Stimulated activated CD8-positive, alpha-beta memory T cell treated with anti-CD3 and anti-CD28 coated beads, Interleukin-15, amount 100 ng/mL, for 1 hour (primary cell): ENCODE measurements around the gene CD151.

ENCODE experiments used
- DNase-seq: peaks from one replicate; pipeline ENCODE4 v3.0.0-alpha.2; 2020; ENCODE audit warnings: low read depth

Gene CD151

DNA sequence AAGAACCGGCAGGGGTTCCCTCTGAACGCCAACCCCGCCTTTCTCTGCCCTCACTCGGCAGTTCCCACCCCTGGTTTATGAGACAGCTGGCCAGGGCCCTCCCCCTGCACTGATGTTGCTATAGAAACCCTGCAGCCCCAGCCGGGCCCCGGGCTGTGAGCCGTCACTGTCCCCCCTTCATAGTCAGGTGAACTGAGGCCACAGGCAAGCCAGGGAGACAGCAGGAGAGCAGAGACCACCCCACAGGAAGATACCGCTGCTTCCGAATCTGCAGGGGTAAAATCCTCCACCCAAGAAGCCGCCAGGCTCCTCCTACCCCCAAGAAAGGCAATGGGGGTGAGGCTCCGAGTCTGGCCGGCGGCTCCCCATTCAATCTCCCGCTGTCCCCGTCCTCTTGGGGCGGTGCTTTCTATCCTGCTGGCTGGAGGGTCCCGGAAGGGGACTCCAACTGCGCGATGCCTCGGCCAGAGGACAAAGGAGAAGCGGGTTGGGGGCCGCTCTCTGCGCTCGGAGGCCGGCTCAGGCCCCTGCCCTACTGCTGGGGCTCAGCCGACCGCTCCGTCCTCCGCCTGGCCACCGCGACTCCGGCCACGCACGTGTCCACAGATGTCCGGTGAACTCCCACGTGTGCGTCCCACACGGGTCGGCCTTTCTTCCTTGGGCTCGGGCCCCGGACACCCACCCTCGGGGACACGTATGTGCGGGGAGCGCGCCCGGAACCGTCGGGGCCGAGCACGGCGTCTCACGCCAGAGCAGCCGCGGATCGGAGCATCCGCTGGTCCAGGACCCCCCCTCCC, 35.3 kb upstream of the CD151 start:
- DNase-seq, result peak; percentile 42

DNA sequence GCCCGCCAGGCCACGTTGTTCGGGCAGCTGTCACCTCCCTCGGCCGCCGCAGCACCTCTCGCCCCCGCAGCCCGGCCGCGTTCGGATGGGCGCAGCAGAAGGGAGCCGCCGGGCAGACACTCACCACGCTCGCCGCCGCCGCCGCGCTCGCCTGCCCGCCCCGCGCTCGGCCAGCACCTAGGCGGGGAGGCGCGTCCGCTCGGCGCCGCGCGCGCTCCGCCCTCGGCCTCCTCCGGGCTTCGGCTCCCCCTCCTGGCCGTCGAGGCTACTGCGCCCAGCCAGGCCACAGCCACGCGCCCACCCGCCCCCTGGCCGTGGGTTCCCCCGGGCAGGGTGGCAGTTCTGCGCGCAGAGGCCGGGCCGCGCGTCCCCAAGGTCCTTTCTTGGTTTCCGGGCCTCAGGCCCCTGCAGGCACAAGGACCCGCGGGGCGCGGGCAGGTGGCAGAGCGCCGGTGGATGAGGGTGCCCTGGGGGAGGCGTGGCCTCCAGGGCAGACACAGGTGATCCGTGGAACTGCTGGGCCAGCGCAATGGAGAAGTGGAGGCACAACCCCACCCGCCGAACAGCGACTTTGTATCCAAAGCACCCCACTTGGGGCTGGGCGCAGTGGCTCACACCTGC, 34.5 kb upstream of the CD151 start, which contains the start of gene SLC25A22:
TSS of gene SLC25A22 (minus strand) at position 189 of the 621 bp plus-strand sequence. CDS start 3,275 bp downstream, outside the sequence.
- peak; percentile 64 for DNase-seq

DNA sequence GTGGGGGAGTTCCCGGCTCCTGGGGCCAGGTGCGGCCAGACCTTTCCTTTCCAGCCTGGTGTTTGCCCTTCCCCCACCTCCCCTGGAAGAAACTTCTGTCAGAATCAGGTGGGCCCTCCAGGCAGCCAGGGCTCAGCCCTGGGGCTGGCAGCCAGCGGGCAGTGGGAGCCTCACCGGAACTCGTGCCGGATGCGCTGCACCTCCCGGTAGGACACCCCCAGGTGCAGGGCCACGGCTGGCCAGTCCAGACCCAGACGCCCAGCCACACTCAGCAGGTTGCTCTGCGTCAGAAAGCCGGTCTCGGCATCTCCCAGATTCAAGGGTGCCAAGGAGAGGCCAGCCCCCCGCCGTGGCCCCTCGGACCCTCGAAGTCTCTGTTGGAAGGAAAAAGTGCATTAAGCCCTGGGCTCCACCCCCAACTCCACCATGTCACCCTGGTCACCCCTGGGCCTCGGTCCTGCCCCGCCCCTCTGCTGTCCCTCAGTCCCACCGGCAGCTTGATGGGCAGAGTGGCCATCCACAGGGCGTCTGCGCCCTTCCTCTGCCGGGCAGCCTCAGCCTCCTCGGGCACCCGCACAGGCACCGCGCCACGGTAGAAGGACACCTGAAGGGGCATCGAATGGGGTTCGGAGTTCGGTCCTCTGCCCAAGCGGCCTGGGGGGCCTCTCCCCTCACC, 33.0 kb upstream of the CD151 start:
- no peak for DNase-seq

DNA sequence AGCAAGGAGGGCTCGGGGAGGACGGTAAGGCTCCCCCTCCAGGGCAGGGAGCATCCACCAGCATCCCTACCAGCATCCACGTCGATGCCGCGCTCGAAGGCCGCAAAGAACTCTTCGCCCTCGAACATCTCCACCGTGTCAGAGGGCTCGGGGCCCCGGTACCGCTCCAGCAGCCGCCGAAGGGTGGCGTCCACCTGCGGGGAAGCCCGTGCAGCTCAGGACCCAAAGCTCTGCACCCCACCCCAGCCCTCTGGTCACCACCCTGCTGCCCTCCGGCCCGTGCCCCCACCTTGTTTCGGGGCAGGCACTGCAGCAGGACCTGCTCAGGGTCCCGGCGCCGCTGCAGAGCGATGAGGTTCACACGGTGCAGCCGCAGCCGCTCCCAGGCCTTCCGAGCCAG, 32.3 kb upstream of the CD151 start:
- no peak for DNase-seq

DNA sequence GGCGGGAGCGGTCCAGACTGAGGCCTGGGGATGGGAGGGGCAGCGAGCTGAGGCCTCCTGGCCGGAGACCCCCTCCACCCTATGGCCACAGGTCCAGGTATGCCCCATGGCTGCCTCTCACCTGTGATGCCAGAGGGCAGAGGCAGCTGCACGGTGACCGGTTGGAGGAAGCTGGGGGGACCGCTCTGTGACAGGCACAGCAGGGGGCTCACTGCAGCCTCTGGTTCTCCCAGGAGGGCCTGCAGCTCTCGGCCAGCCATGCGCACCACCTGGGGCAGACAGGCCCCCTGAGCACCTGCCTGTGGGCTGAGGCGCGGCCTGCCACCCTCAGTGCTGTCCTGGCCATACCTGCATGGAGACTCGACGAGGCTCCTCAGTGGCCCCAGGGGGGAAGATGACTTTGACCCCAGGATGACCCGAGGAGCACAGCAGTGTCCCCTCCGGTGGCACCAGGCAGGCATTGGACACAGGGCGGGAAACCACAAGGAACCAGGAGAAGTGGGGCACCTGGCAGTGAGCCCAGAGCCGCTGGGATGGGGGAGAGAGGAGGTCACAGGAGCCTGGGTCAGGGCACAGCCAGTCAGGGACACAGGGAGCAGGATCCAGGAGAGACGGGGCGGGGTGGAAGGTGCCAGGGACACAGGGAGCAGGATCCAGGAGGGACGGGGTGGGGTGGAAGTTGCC, 31.5 kb upstream of the CD151 start:
- DNase-seq, result no peak

DNA sequence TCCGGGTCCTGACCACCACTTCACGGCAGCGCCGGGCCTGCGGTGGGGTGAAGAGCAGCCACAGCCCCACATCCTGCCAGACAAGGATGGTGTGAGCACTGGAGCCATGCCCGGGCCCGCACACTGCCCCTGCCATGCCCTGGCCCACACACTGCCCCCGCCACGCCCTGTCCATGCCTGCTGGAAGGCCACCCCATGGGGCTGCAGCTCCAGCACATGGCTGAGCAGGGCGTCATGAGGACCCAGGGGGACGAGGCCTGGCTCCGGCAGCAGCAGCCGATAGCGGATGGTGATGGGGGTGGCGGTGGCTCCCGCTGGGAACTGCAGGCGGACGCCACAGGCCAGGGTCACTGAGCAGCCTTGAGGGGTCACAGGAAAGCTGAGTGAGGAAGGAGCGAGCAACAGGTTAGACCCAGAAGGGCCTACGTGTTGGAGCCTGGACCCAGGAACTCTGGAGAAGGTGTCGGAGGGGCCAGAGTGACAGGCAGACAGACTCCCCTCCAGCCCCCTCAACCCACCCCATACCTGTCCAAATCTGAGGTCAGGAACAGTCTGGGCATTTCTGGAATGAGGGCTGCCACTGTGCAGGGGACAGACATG, 30.6 kb upstream of the CD151 start:
- DNase-seq, result no peak

DNA sequence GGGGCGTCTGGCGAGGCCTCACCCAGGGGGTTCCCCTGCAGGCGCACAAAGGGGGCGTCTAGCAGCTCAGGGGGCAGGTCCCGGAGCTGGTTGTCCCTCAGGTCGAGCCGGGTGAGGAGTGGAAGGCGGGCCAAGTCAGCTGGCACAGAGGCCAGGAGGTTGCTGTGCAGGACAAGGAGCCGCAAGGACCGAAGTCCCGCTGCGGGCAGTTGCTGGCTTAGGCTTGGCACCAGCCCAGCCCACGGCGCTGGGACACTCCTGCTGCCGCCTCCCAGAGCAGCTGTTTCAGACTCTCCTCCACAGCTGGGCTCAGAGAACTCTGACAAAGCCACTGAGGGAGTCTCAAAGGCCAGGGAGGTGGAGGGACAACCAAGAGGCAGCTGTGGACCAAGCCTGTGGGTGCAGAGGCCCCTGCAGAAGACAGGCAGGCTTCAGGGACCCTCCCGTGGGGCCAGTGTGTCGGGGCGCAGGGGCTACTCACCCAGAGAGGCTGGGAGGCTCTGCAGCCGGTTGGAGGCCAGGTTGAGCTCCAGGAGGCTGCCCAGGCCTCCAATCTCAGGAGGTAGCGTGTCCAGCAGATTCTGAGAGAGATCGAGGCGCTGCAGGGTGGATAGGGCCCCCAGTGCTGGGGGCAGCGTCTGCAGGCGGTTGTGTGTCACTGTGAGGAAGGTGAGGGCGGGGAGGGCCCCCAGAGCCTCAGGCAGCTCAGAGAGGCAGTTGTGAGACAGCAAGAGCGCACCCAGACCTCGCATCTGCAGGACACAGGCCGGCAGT, 29.9 kb upstream of the CD151 start:
- DNase-seq, result no peak

DNA sequence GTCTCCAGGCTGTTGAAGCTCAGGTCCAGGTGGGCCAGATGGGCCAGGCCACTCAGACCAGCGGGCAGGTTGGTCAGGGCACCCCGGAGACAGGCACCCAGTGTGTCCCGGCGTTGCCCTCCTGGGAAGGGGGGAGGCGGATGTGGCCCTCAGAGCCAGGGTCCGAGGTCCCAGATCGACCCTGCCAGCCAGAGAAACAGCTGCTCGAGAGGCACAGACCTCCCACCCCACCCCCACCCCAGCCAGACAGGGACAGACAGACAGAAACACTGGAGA, 29.3 kb upstream of the CD151 start:
- no peak for DNase-seq

DNA sequence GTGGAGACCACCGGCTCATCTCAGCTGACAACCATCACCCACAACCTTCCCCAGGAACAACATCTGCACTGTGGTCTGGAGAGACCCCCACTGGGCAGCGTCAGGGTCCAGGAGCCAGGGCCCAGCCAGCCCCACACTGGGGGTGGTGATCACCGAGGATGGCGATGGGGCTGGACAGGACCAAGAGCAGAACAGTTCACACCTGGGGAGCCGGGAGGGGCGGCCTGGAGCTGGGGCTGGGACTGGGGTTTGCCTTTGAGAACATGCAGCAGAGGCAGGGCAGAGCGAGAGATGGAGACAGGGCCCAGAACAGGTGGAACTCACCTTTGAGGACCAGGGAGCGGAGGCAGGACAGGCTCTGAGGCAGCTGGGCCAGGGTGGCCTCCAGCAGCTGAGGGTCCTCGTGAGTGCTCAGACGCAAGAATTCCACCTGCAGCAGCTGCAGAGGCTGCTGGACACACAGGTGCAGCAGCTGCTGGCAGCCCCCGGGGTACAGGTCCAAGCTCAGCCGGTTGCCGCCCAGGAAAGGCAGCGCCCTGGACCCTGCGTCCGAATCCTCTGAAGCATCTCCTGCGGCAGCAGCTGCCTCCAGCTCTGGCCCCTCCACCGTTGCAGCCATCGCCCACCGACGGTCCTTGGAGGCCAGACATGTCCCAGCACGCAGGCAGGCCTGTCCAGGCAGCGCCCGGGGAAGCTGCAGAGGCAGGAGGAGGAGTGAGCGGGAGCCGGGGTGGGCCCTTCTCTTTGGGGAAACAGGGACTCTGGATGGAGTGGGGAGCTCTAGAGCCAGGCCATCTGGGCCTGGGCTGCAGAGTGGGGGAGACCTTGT, 28.8 kb upstream of the CD151 start:
- no peak for DNase-seq

DNA sequence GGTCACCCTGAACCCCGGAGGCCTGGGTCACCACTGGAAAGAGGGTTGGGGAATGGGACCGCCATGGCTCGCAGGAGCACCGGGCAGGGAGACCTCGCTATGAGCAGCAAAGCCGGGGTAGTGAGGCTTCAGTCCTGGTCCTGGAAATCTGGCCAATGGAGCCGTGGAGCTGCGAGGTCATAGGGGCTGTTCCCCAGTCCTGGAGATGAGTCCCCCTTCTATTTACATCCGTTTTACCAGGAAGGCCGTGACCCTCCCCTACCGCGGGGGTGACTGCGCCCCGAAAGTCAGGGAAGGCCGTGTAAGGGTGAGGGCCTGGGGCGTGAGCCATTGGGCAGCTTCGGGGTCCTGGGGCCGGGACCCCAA, 28.2 kb upstream of the CD151 start:
- no peak for DNase-seq

DNA sequence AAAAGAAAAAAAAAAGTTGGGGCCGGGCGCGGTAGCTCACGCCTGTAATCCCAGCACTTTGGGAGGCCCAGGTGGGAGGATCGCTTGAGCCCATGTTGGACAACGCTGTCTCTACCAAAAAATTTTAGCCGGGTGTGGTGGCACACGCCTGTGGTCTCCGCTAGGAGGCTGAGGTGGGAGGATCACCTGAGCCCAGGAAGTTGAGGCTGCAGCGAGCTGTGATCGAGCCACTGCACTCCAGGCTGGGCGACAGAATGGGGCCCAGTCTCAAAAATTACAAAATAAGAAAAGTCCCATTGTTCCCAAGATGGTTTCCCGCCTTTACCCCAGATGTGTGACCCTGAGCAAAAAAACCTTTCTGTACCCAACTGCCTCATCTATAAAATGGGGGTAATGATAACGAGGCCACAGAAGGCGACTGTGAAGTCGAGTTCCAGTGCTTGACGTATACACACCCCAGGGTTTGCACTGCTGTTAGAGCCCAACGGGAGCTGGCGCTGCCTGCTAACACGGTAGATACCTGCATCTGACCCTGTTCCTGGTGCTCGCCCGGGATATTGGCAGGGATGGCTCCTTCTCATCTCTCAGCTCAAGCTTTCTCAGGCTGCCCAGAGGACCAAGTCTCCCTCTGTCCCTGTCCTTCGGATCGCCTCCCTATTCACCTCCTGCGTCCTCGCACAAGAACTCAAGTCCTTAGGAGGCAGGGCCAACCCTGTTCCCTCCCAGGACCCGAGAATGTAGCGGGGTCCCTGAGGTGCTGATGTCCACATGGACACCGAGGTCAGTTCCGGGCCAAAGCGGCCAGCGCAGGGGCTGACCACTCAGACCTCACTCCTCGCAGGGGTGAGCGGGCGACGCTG, 24.1 kb upstream of the CD151 start:
- DNase-seq, result no peak

DNA sequence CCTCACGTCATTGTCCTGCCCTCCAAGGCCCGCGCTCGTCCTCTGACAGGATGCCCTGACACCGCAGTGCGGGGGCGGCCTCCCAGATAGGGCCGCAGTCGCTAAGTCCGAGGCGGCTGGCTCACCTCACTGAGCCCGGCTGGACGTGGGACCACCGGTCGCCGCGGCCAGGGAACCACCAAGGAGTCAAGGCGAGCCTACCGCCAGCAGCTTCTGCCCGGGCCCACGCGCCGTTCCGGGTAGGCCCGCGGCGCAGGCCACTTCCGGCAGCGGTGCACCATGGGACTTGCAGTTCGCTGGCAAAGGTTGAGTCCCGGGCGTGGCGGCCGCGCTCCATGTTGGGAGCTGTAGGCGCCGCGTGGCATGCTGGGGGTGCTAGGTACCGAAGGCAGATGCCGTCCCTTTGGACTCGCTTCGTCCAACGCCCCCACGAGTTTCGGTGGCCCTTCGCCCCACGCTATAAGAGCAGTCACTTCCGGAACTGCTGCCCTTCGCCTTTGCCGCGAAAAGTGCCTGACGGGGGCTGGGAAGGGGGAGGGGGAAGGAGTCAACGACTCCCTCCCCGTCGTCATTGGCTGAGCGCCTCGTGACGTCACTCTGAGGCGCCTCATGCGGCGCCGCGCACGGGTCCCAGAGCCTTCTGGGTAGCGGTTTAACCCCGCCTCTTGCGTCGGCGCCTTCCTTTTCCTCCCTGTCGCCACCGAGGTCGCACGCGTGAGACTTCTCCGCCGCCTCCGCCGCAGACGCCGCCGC, 23.3 kb upstream of the CD151 start, which contains the start of gene RPLP2:
TSS of gene RPLP2 (plus strand) at position 681 of the 753 bp plus-strand sequence. CDS start 268 bp downstream, outside the sequence.
- DNase-seq, result peak; percentile 98

DNA sequence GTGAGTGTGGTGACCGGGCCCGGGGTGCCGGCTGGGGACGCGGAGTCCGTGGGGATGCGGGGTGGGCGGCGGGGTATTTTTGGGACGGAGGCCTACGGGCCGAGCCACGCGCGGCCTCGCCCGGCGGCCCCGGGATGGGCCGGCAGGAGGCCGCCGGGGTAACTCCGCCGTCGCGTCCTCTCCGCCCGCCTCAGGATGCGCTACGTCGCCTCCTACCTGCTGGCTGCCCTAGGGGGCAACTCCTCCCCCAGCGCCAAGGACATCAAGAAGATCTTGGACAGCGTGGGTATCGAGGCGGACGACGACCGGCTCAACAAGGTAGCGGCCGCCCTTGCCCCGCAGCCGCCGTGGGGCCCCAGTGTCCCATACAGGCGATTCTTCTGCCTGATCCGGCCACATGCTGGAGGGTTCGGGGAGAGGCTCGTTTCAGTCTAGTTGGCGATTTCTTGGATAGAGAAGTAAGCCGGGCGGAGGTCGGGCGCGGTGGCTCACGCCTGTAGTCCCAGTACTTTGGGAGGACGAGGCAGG, 22.6 kb upstream of the CD151 start:
- no peak for DNase-seq

DNA sequence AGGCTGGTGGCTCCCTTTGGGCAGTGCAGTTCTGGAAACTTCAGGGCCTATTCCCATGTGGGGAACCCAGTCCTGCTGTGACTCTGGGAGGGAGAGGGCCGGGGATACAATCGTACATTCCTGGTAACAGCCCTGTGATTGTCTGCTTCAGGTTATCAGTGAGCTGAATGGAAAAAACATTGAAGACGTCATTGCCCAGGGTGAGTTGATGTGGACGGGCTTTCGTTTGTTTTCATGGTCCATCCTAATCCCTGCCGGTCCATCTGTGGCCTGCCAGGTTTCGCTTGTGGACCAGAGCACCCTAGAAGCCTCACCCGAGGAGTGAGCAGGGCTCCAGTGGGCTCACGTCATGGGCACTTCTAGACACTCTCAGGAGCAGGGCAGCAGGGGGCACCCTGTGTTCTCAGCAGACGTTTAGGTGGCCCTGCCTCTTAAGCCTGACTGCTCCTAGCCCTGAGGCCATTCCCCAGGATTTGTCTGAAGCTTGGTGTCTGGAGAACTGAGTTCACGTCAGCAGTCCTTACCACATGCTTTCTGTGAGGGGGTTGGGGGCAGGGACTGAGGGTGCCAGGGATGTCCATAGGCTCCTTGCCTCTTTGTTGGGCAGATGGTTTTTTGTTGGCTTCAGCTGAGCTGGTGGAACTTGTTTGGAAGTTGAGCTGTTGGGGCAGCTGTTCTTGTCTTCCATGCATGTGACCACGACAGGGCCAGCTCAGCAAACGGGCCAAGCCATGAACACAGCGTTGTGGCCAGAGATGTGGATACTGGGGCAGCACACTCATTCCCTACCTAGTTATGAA, 21.1 kb upstream of the CD151 start:
- no peak for DNase-seq

DNA sequence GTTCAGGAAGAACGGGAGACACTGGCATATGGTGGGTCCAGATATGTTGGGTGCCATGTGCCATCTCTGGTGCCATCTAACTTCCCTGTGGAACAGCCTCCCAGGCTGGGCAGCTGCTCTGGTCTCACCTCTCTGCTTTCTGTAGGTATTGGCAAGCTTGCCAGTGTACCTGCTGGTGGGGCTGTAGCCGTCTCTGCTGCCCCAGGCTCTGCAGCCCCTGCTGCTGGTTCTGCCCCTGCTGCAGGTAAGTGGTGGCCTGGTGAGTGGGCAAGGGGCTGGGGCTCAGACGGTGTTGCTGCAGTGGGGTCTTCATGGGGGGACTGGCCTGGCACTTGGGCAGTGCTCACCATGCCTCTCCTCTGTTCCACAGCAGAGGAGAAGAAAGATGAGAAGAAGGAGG, 20.4 kb upstream of the CD151 start:
- DNase-seq, result no peak

DNA sequence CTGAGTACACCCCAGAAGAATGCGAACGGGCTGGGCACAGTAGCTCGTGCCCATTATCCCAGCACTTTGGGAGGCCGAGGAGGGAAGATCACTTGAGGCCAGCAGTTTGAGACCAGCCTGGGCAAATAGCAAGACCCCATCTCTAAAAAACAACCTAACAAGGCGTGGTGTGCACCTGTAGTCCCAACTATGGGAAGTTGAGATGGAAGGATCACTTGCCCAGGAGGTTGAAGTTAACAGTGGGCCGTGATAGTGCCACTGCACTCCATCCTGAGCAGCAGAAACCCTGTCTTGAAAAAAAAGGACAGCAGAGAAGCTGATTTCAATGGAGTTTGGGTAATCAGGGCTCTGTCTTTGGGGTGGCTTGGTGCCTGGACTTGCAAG, 19.7 kb upstream of the CD151 start:
- DNase-seq, result no peak

DNA sequence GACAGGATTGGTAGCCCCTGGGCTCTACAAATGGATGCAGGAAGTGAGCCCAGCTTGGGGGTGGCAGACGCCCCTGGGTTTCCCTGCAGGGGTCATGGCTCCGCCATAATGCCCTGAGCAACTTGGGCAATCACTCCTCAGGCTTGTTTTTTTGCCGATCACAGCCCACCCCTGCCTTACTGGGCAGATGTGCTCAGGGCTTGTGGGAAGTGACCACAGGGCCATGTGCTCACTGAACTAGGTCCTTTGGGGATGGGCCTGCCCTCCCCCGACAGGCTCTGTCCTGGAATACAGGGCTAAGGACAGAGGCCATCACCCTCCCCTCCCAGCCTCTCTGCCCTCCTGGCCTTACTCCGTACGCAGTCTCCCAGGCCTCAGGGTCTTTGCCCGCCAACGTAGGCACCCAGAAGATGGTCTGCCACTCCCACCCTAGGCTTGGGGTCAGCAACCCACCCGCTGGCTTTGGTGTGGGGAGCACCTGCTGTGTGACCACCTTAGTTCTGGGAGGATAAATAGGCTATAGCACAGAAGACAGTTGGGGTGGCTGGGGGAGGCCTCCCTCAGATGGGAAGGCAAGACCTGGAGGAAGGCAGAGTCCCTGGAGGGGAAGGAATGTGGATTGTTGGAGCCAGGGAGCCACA, 19.2 kb upstream of the CD151 start:
- no peak for DNase-seq
